Measurements from ENCODE around the gene RAB6A.
A peak's percentile ranks its signal among the peaks of the same experiment; 100 is the strongest.

RAB6A gene

GRCh38 chr11:73671701-73672100 lies 89.2 kb downstream of the RAB6A start:
- peak; percentile 27; the same call in 1 of the 3 replicates for ATAC-seq (ENCODE audit: low read depth)
- Histone ChIP-seq H3K27me3 (ENCODE audit: insufficient read depth, poor library complexity, severe bottlenecking) (no peaks in the 10 kb centered on the region), H3K27ac (ENCODE audit: poor library complexity, severe bottlenecking) (no peak overlapping the region), H3K4me1 (ENCODE audit: insufficient read depth, poor library complexity, severe bottlenecking) (no peaks in the 10 kb centered on the region), H3K4me3 (ENCODE audit: severe bottlenecking) (no peak overlapping the region), H3K9me3 (ENCODE audit: severe bottlenecking) (no peaks in the 10 kb centered on the region), H3K36me3 (ENCODE audit: low read depth) (peaks cover 8% of the 10 kb centered on the region; the same call in 1 of the 2 replicates)
- no peak for TF ChIP-seq CTCF (IDR thresholded peaks at IDR 0.05; ENCODE audit: poor library complexity, severe bottlenecking)
- DNase-seq (ENCODE audit: low spot score), result no peak

GRCh38 chr11:73670808-73671207 lies 90.1 kb downstream of the RAB6A start:
- no peak overlapping the region for H3K4me3 ChIP-seq (ENCODE audit: severe bottlenecking)
- DNase-seq (ENCODE audit: low spot score) (no peak), ATAC-seq (ENCODE audit: low read depth) (no peak)
- no peaks in the 10 kb centered on the region for H3K4me1 ChIP-seq (ENCODE audit: insufficient read depth, poor library complexity, severe bottlenecking)
- H3K36me3 ChIP-seq (ENCODE audit: low read depth), result 0 out of 2 replicates have a peak, but pooled peaks cover 3% of the 10 kb centered on the region
- H3K27me3 ChIP-seq (ENCODE audit: insufficient read depth, poor library complexity, severe bottlenecking), result no peaks in the 10 kb centered on the region
- H3K27ac ChIP-seq (ENCODE audit: poor library complexity, severe bottlenecking), result no peak overlapping the region
- TF ChIP-seq CTCF (IDR thresholded peaks at IDR 0.05; ENCODE audit: poor library complexity, severe bottlenecking), result no peak
- no peaks in the 10 kb centered on the region for H3K9me3 ChIP-seq (ENCODE audit: severe bottlenecking)

GRCh38 chr11:73667891-73668290 lies 93.0 kb downstream of the RAB6A start:
- no peak for TF ChIP-seq CTCF (IDR thresholded peaks at IDR 0.05; ENCODE audit: poor library complexity, severe bottlenecking)
- H3K4me1 ChIP-seq (ENCODE audit: insufficient read depth, poor library complexity, severe bottlenecking), result no peaks in the 10 kb centered on the region
- ATAC-seq (ENCODE audit: low read depth) (no peak), DNase-seq (ENCODE audit: low spot score) (no peak)
- H3K27ac ChIP-seq (ENCODE audit: poor library complexity, severe bottlenecking), result no peak overlapping the region
- no peaks in the 10 kb centered on the region for H3K27me3 ChIP-seq (ENCODE audit: insufficient read depth, poor library complexity, severe bottlenecking)
- H3K36me3 ChIP-seq (ENCODE audit: low read depth), result no peaks in the 10 kb centered on the region
- no peak overlapping the region for H3K4me3 ChIP-seq (ENCODE audit: severe bottlenecking)
- no peaks in the 10 kb centered on the region for H3K9me3 ChIP-seq (ENCODE audit: severe bottlenecking)

- H3K4me1 ChIP-seq (ENCODE audit: insufficient read depth, poor library complexity, severe bottlenecking), result no peaks in the 10 kb centered on the region
These were observed 96.0 kb downstream of the RAB6A start for GRCh38 chr11:73664877-73665276.

More at GRCh38 chr11:73664877-73665276, 96.0 kb downstream of the RAB6A start:
- H3K27me3 ChIP-seq (ENCODE audit: insufficient read depth, poor library complexity, severe bottlenecking), result no peaks in the 10 kb centered on the region
- no peak overlapping the region for H3K27ac ChIP-seq (ENCODE audit: poor library complexity, severe bottlenecking)
- H3K4me3 ChIP-seq (ENCODE audit: severe bottlenecking), result no peak overlapping the region
- no peaks in the 10 kb centered on the region for H3K9me3 ChIP-seq (ENCODE audit: severe bottlenecking)
- ATAC-seq (ENCODE audit: low read depth) (no peak), DNase-seq (ENCODE audit: low spot score) (no peak)
- no peak for TF ChIP-seq CTCF (IDR thresholded peaks at IDR 0.05; ENCODE audit: poor library complexity, severe bottlenecking)
- no peaks in the 10 kb centered on the region for H3K36me3 ChIP-seq (ENCODE audit: low read depth)
